Measurements from ENCODE around the gene SEMA7A.

SEMA7A gene

DNA sequence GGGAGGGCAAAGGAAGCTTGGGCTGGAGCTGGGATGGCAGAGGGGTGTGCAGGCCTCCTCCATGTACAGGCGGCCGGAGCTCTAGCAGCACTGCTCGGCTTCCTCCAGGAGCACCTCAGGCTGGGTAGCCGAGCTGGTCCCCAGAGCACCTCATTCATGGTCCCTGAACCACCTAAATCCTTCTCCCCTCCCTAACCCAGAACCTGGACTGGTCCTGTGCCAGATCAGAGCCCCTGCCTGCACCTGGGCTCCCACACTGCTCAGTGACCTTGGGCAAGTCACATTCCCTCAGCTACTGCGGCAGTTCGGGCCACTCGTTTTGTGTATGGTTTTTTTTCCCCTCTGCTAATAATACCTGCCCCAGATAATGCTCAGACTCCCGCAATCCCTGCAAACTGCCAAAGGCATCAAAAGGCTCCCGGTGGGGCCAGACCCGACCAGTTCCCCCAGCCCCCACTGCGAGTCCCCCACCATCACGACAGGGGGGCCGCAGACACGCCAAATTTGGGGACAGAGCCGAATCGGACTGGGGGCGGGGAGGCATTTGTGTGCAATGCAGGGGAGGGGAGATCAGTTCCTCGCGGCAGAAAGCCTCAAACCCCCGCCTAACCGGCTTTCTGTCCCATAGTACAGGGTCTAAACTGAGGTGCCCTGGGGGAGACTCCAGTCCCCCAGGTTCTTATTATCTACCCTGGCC, 1.3 kb downstream of the SEMA7A start:
- Histone ChIP-seq H3F3A (ENCODE audit: insufficient read depth, low read length) (no peaks in the 10 kb centered on the region), H4K20me1 (ENCODE audit: insufficient read depth, low read length) (no peaks in the 10 kb centered on the region), H3K36me3 (ENCODE audit: insufficient read depth, low read length) (no peaks in the 10 kb centered on the region), H3K9me2 (ENCODE audit: low read depth, low read length) (no peaks in the 10 kb centered on the region), H3K4me2 (ENCODE audit: low read length) (0 out of 2 replicates have a peak overlapping the region, but pooled peaks have one; percentile 89), H3K27ac (ENCODE audit: low read depth, low read length, poor library complexity, severe bottlenecking) (no peak overlapping the region), H3K27me3 (ENCODE audit: insufficient read depth, low read length) (0 out of 2 replicates have a peak, but pooled peaks cover 5% of the 10 kb centered on the region), H3K4me1 (ENCODE audit: insufficient read depth, low read length, severe bottlenecking) (peaks cover 8% of the 10 kb centered on the region), H3K9ac (ENCODE audit: low read length) (no peak overlapping the region), H2AFZ (ENCODE audit: low read length) (no peak overlapping the region), H3K9me3 (ENCODE audit: low read length) (no peaks in the 10 kb centered on the region), H3K4me3 (ENCODE audit: low read depth, low read length, poor library complexity, severe bottlenecking) (no peak overlapping the region), H3K79me2 (ENCODE audit: insufficient read depth, low read length) (no peaks in the 10 kb centered on the region)
- no peak for TF ChIP-seq EZH2 (IDR thresholded peaks at IDR 0.05; ENCODE audit: borderline replicate concordance, low read length)
- TF ChIP-seq, protein P1, sequence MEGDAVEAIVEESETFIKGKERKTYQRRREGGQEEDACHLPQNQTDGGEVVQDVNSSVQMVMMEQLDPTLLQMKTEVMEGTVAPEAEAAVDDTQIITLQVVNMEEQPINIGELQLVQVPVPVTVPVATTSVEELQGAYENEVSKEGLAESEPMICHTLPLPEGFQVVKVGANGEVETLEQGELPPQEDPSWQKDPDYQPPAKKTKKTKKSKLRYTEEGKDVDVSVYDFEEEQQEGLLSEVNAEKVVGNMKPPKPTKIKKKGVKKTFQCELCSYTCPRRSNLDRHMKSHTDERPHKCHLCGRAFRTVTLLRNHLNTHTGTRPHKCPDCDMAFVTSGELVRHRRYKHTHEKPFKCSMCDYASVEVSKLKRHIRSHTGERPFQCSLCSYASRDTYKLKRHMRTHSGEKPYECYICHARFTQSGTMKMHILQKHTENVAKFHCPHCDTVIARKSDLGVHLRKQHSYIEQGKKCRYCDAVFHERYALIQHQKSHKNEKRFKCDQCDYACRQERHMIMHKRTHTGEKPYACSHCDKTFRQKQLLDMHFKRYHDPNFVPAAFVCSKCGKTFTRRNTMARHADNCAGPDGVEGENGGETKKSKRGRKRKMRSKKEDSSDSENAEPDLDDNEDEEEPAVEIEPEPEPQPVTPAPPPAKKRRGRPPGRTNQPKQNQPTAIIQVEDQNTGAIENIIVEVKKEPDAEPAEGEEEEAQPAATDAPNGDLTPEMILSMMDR (IDR thresholded peaks at IDR 0.05; ENCODE audit: low read length), result no peak

DNA sequence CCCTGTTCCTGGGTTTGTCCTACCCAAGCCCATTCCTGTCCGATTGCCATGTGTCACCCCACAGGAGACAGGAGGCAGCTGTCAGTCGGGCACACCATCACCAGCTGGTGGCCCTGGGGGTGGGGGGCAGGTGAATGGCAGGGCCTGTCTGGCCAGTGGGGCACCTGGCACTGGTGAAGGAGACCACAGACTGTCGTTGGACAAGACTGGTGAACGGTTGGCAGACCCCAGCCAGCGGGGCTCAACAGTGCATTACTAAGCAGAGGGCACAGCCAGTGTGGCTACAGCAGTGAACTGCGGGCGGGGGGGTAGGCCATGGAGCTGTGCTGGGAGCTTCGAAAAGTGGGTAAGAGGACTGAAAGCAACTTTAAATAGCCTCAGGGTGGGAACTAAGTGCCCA, 2.1 kb downstream of the SEMA7A start:
- H3F3A ChIP-seq (ENCODE audit: insufficient read depth, low read length), result no peaks in the 10 kb centered on the region
- H3K9ac ChIP-seq (ENCODE audit: low read length), result no peak overlapping the region
- H3K27me3 ChIP-seq (ENCODE audit: insufficient read depth, low read length), result 0 out of 2 replicates have a peak, but pooled peaks cover 5% of the 10 kb centered on the region
- H3K4me1 ChIP-seq (ENCODE audit: insufficient read depth, low read length, severe bottlenecking), result peaks cover 8% of the 10 kb centered on the region
- H3K79me2 ChIP-seq (ENCODE audit: insufficient read depth, low read length), result no peaks in the 10 kb centered on the region
- no peak overlapping the region for H3K27ac ChIP-seq (ENCODE audit: low read depth, low read length, poor library complexity, severe bottlenecking)
- H4K20me1 ChIP-seq (ENCODE audit: insufficient read depth, low read length), result no peaks in the 10 kb centered on the region
- no peak overlapping the region for H2AFZ ChIP-seq (ENCODE audit: low read length)
- no peaks in the 10 kb centered on the region for H3K36me3 ChIP-seq (ENCODE audit: insufficient read depth, low read length)
- TF ChIP-seq EZH2 (IDR thresholded peaks at IDR 0.05; ENCODE audit: borderline replicate concordance, low read length), result no peak
- TF ChIP-seq, protein P1 (IDR thresholded peaks at IDR 0.05; ENCODE audit: low read length), result no peak
- no peak overlapping the region for H3K4me3 ChIP-seq (ENCODE audit: low read depth, low read length, poor library complexity, severe bottlenecking)
- H3K9me2 ChIP-seq (ENCODE audit: low read depth, low read length), result no peaks in the 10 kb centered on the region
- no peak overlapping the region for H3K4me2 ChIP-seq (ENCODE audit: low read length)
- no peaks in the 10 kb centered on the region for H3K9me3 ChIP-seq (ENCODE audit: low read length)

DNA sequence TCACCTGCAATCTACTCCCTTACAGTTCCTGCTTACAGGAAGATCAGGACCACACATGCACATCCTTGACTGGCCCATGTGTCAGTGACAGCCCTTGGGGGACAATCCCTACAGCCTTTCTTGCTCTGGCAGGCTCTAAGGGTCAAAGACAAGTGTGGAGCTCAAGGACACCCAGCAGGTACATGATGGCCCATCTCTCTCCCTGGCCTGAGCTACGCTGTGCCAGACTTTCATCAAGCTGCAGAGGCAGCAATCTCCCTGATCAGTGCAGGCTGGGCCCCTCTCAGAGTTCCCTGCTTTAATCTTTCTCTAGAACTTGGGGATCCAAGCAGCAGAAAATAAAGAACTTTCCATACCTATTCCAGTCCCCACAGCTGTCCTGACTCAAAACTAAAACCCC, 2.6 kb downstream of the SEMA7A start:
- Histone ChIP-seq H3K27ac (ENCODE audit: low read depth, low read length, poor library complexity, severe bottlenecking) (no peak overlapping the region), H3K4me2 (ENCODE audit: low read length) (no peak overlapping the region), H4K20me1 (ENCODE audit: insufficient read depth, low read length) (no peaks in the 10 kb centered on the region), H2AFZ (ENCODE audit: low read length) (no peak overlapping the region), H3K9me3 (ENCODE audit: low read length) (no peaks in the 10 kb centered on the region), H3K4me3 (ENCODE audit: low read depth, low read length, poor library complexity, severe bottlenecking) (no peak overlapping the region), H3K79me2 (ENCODE audit: insufficient read depth, low read length) (no peaks in the 10 kb centered on the region), H3K4me1 (ENCODE audit: insufficient read depth, low read length, severe bottlenecking) (peaks cover 8% of the 10 kb centered on the region), H3F3A (ENCODE audit: insufficient read depth, low read length) (no peaks in the 10 kb centered on the region), H3K27me3 (ENCODE audit: insufficient read depth, low read length) (0 out of 2 replicates have a peak, but pooled peaks cover 5% of the 10 kb centered on the region), H3K36me3 (ENCODE audit: insufficient read depth, low read length) (no peaks in the 10 kb centered on the region), H3K9me2 (ENCODE audit: low read depth, low read length) (no peaks in the 10 kb centered on the region), H3K9ac (ENCODE audit: low read length) (no peak overlapping the region)
- TF ChIP-seq, protein P1 (IDR thresholded peaks at IDR 0.05; ENCODE audit: low read length), result no peak
